ENCODE data around the gene CLIP1. TPM values are rescaled to one million over a fixed set of nuclear protein-coding genes. Genes with fewer than 3 reads are reported as not detected.

Gene CLIP1
- total RNA-seq, 2 experiments from 2014 or later: 11.2 to 25.6 TPM

GRCh38 chr12:122395319-122395718 lies 27.1 kb downstream of the CLIP1 start:
- Histone ChIP-seq H3K4me1 (ENCODE audit: insufficient read depth, low read length, poor library complexity, severe bottlenecking) (peaks cover 13% of the 10 kb centered on the region), H3K4me3 (ENCODE audit: low read depth, low read length, poor library complexity, severe bottlenecking) (no peak overlapping the region), H3K79me2 (ENCODE audit: insufficient read depth, low read depth, low read length) (no peaks in the 10 kb centered on the region), H3K4me2 (ENCODE audit: low read length) (no peak overlapping the region), H3K9me3 (ENCODE audit: low read length) (no peaks in the 10 kb centered on the region), H3K36me3 (ENCODE audit: insufficient read depth, low read length) (no peaks in the 10 kb centered on the region), H2AFZ (ENCODE audit: low read length) (no peak overlapping the region), H3K27ac (ENCODE audit: low read depth, low read length, poor library complexity, severe bottlenecking) (no peak overlapping the region), H3K9me2 (ENCODE audit: insufficient read depth, low read length) (no peaks in the 10 kb centered on the region; the same call in 1 of the 2 replicates), H4K20me1 (ENCODE audit: insufficient read depth, low read length) (no peaks in the 10 kb centered on the region)
- ChIA-PET CTCF (ENCODE audit: unreplicated experiment) (interaction anchor here (0.6 kb wide), 1 partner anchor 79 kb away, joined by 3 read pairs; no protein-coding TSS in a partner anchor), POLR2A (no interaction called here)
- no TSS peak for BruUV-seq (replicated peaks)
- no peak for DNase-seq (ENCODE audit: low spot score)
- intact Hi-C loops (cut with micrococcal nuclease; ENCODE audit: unreplicated experiment): no loop called here
- TF ChIP-seq EZH2phosphoT487 (IDR thresholded peaks at IDR 0.05; ENCODE audit: borderline replicate concordance, low read depth, low read length) (no peak), CTCF (conservative IDR thresholded peaks at IDR 0.05; ENCODE audit: low read length) (no peak)

GRCh38 chr12:122394626-122395194 lies 27.8 kb downstream of the CLIP1 start:
- no peak overlapping the region for H2AFZ ChIP-seq (ENCODE audit: low read length)
- no peak overlapping the region for H3K27ac ChIP-seq (ENCODE audit: low read depth, low read length, poor library complexity, severe bottlenecking)
- peaks cover 7% of the 10 kb centered on the region for H3K4me1 ChIP-seq (ENCODE audit: insufficient read depth, low read length, poor library complexity, severe bottlenecking)
- H3K36me3 ChIP-seq (ENCODE audit: insufficient read depth, low read length): no peaks in the 10 kb centered on the region
- no peaks in the 10 kb centered on the region; the same call in 1 of the 2 replicates for H3K9me2 ChIP-seq (ENCODE audit: insufficient read depth, low read length)
- no TSS peak for BruUV-seq (replicated peaks)
- H3K79me2 ChIP-seq (ENCODE audit: insufficient read depth, low read depth, low read length): no peaks in the 10 kb centered on the region
- H3K4me2 ChIP-seq (ENCODE audit: low read length): no peak overlapping the region
- H3K4me3 ChIP-seq (ENCODE audit: low read depth, low read length, poor library complexity, severe bottlenecking): no peak overlapping the region
- TF ChIP-seq EZH2phosphoT487 (IDR thresholded peaks at IDR 0.05; ENCODE audit: borderline replicate concordance, low read depth, low read length) (no peak), CTCF (conservative IDR thresholded peaks at IDR 0.05; ENCODE audit: low read length) (no peak)
- H3K9me3 ChIP-seq (ENCODE audit: low read length): no peaks in the 10 kb centered on the region
- intact Hi-C loops (cut with micrococcal nuclease; ENCODE audit: unreplicated experiment): no loop called here
- POLR2A ChIA-PET: no interaction called here
- CTCF ChIA-PET (ENCODE audit: unreplicated experiment): interaction anchor here (0.6 kb wide), 1 partner anchor 79 kb away, joined by 3 read pairs; no protein-coding TSS in a partner anchor
- DNase-seq (ENCODE audit: low spot score): no peak
- no peaks in the 10 kb centered on the region for H4K20me1 ChIP-seq (ENCODE audit: insufficient read depth, low read length)

GRCh38 chr12:122393817-122394216 lies 28.7 kb downstream of the CLIP1 start:
- Histone ChIP-seq H3K36me3 (ENCODE audit: insufficient read depth, low read length) (no peaks in the 10 kb centered on the region), H3K27ac (ENCODE audit: low read depth, low read length, poor library complexity, severe bottlenecking) (no peak overlapping the region), H3K4me3 (ENCODE audit: low read depth, low read length, poor library complexity, severe bottlenecking) (no peak overlapping the region), H3K9me3 (ENCODE audit: low read length) (no peaks in the 10 kb centered on the region), H3K9me2 (ENCODE audit: insufficient read depth, low read length) (no peaks in the 10 kb centered on the region; the same call in 1 of the 2 replicates), H3K4me2 (ENCODE audit: low read length) (no peak overlapping the region), H3K79me2 (ENCODE audit: insufficient read depth, low read depth, low read length) (no peaks in the 10 kb centered on the region), H3K4me1 (ENCODE audit: insufficient read depth, low read length, poor library complexity, severe bottlenecking) (no peaks in the 10 kb centered on the region), H4K20me1 (ENCODE audit: insufficient read depth, low read length) (no peaks in the 10 kb centered on the region), H2AFZ (ENCODE audit: low read length) (no peak overlapping the region)
- intact Hi-C loops (cut with micrococcal nuclease; ENCODE audit: unreplicated experiment): no loop called here
- POLR2A ChIA-PET: no interaction called here
- DNase-seq (ENCODE audit: low spot score): no peak
- no peak for TF ChIP-seq EZH2phosphoT487 (IDR thresholded peaks at IDR 0.05; ENCODE audit: borderline replicate concordance, low read depth, low read length)
- no peak for TF ChIP-seq CTCF (conservative IDR thresholded peaks at IDR 0.05; ENCODE audit: low read length)
- CTCF ChIA-PET (ENCODE audit: unreplicated experiment): no interaction called here
- BruUV-seq (replicated peaks): no TSS peak
